IPS-18c (cell line): ENCODE data around the gene PUSL1.

Source experiments
- H3K4me3 ChIP-seq: 2 replicates; pipeline ENCODE4 v1.7.0; 2013; ENCODE audit warnings: low read depth, mild to moderate bottlenecking, low read length, moderate library complexity; ENCODE audit not compliant: insufficient read depth
- H3K9me3 ChIP-seq: one replicate; pipeline ENCODE4 v1.6.1; 2013; ENCODE audit warnings: mild to moderate bottlenecking, low read length, moderate library complexity; ENCODE audit not compliant: control insufficient read depth, insufficient read depth

PUSL1 gene

DNA sequence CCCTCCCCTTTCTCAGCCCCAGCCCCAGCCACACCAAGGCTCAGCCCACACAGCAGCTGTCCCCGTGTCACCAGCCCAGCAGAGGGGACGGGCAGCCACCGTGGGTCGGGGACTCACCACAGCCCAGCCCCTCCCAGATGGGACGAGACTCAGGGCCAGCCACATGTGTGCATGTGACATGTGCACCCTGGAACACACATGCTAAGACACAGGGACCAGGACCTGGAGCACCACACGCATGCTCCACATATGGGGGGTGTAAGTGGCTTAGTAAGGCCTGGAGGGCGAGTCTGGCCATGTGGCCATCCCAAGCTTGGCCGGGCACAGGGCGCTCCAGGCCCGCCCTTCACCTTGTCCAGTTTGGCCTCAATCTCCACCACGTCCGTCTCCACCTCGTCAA lies 4.7 kb upstream of the PUSL1 start:
- no peak overlapping the region for H3K4me3 ChIP-seq
- no peaks in the 10 kb centered on the region for H3K9me3 ChIP-seq

DNA sequence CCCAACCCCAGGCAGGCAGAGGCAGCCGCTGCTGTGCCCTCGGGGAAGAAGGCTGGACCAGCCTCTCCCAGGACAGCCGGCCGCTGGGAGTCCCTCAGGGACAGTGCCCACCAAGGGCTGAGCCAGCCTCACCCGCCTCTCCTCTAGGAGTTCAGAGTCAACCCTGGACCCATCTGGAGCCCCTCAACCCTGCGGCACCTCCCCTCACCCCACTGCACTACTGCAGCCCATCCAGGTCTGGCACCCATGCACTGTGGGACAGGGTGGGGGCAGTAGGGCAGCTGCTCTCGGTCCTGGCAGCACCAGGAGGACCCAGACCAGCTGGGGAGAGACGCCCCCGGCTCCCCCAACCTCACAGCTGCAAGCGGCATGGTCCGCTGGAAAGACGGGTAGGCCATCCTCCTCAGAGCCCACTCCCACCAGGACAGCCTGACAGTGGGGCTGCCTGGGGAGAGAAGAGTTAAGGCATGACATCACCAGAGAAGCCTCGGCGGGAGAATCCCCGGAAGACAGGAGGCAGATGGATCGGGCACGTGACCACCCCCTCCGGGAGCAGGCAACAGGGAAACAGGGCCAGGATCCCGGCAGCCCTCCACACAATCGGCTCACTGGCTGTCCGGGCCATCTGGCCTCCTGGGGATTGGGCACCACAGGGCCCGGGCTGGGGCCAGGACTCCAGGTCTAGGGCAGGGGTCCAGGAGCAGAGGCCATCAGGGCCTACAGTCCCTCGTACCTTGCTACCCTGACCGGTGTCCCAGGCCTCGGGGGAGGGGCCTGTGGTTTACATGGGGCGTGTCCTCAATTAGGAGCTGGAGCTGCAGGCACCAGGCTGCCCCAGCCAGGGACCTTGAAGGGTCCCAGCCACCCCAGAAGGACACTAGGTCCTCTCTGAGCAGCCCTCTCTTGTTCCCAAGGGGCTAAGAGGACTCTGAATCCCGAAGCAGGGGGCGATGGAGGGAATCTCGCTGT lies 3.8 kb upstream of the PUSL1 start:
- Histone ChIP-seq H3K4me3 (peak overlapping the region; percentile 31; the same call in 1 of the 2 replicates), H3K9me3 (no peaks in the 10 kb centered on the region)

DNA sequence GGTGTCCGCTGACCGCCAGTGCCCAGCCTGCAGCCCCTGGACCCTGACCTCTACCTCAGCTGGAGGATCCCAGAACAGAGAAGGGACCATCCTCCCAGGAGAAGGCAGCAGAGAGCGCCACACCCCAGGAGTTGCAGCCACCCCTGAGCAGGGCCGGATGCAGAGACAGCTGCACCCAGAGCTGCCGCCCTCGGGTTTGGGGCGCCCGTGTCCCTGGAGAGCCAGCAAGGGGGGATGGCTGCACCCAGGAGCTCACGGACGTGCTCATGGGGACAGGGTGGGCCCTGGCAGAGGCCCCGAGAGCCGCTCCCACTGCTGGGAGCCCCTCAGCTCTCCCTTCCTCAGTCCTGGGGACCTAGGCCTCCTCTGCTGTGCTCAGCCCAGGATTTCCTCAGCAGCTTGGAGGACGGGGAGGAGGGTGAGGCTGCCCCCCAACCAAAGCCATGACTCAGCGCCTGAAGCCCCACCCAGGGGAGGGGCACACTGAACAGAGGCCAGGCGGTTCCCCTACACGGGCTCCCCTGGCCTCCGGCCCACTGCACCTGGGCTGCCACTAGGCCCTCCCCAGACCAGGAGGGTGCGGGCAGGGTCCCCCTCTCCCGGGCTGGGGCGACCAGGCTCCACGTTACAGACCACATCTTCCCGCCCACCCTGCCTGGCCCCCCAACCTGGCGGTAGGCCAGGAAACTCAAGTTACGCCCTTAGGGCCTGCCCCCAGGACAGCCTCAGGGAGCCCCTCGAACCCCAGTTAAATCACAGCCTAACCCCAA lies 2.9 kb upstream of the PUSL1 start:
- no peak overlapping the region for H3K4me3 ChIP-seq
- H3K9me3 ChIP-seq = no peaks in the 10 kb centered on the region

DNA sequence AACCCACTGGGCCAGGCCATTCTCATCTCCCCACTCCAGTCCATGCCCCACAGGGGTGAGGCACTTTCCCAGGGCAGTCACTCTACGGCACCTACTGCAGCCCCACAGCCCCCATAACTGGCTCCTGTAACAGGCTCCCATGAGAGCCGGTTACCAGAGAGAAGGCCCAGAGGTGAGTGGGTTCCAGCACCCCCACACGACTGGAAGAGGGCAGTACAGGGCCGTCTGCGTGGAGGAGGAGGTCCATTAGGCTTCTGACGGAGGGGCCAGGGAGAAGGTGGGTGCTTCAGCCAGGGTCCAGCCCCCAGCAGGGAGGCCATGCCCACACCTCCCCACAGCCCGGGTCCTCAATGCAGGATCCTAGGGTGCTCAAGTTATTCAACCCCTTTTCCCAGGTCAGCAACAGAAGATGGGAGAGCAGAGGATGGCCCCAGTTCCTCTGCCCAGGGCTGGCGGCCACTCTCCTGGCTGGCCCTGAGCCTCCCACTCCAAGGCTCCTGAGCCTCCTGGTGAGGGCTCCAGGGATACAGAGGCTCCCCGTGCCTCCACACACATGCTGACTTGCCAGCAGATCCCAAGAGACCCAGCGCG lies 2.2 kb upstream of the PUSL1 start:
- Histone ChIP-seq H3K9me3 (no peaks in the 10 kb centered on the region), H3K4me3 (no peak overlapping the region)

DNA sequence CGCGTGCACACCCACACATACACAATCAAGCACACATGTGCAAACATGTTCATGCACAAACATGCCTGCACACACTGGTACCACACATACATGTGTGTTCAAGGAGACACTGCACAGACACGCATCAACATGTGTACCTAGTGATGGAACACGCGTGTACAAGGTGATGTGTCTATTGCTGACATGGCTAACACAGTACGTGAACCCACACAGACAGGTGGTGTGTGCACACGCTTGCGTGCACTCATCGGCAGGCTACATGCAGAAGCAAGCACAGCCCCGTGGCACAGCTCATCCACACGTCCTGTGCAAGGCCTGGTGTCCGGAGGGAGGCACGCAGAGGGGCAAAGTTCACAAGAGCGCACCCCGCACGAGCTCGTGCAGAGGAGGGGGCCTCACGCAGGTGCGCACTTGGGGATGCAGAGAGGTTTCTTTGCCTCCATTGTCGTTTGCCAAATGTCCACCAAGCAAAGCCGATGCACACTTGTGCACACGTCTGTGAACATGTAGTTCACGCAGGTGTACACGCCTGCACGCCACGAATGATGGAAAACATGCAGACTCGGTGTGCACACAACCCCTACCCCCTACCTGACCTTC lies 1.6 kb upstream of the PUSL1 start:
- Histone ChIP-seq H3K9me3 (no peaks in the 10 kb centered on the region), H3K4me3 (peak overlapping the region; percentile 53)

DNA sequence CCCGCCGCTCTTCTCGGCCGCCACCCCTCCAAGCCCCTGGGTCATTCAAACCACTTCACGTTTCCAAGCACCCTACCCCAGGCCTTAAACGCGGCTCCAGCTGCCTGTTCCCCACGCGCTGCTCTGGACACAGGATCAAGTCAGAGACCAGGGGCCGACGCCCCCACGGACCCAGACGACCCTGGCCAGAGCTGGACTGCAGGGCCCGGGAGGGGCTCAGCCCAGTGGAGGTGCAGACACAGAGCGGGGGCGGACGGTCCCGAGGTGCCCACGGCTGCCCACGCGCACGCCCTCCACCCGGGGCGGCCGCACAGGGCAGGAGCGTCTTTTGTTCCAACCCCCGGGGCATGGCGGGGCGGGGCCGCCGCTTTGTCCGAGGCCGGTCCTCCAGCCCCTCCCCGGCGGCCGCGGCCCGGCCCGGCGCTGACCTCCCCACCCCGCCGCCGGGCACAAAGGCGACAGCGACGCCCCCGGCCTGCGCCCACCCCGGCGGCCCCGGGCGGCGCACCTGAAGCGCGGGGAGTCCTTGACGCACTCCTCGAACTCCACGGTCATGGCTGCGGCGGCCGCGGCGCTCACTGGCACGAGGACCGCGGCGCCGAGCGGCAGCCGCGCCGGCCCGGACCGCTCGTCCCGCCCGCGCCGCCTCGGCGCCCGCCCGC lies 1.0 kb upstream of the PUSL1 start:
- H3K9me3 ChIP-seq = no peaks in the 10 kb centered on the region
- H3K4me3 ChIP-seq = peak overlapping the region; percentile 53

DNA sequence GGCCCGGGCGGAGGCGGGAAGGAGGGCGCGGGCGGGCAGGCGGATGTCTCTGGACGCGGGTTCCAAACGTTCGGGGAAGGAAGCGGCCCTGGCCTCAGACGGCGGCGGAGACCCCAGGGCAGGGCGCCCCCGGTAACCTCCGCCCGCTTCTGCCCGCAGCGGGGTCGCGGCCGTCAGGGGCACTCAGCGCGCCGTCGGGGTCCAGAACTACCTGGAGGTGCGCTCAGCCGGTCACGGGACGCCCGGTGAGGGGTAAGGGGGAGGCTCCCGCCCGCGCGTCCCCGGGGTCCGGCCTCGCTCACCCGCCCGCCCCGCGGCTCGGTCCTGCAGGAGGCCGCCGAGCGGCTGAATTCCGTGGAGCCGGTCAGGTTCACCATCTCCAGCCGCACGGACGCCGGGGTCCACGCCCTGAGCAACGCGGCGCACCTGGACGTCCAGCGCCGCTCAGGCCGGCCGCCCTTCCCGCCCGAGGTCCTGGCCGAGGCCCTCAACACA lies 406 bp downstream of the PUSL1 start:
- Histone ChIP-seq H3K4me3 (peak overlapping the region; percentile 83), H3K9me3 (no peaks in the 10 kb centered on the region)

DNA sequence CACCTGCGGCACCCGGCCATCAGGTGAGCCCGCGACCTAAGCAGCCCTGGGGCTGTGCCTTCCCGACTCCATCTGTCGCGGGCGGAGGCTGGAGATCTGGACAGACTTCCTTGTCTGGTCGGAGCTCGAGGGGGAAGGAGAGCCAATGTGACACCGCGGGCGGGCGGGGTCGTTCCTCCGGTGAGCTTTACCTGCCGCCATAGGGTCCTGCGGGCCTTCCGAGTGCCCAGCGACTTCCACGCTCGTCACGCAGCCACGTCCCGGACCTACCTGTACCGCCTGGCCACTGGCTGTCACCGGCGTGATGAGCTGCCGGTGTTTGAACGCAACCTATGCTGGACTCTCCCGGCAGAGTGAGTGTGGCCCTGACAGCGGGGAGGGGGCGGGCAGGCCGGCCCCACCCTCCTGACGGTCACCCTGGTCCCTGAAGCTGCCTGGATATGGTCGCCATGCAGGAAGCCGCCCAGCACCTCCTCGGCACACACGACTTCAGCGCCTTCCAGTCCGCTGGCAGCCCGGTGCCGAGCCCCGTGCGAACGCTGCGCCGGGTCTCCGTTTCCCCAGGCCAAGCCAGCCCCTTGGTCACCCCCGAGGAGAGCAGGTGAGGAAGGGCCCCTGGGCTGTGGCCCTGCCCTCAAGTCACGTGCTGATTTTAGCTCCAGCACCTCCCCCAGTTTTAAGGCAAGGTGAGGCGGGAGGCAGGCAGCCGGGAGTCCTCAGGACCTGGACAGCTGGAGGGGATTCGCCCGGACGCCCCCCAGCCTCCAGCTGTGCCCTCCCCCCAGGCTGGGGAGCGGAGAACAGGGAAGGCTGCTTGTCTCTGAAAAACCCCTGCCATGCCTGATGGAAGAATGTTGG lies 1.1 kb downstream of the PUSL1 start:
- H3K4me3 ChIP-seq = peak overlapping the region; percentile 83

DNA sequence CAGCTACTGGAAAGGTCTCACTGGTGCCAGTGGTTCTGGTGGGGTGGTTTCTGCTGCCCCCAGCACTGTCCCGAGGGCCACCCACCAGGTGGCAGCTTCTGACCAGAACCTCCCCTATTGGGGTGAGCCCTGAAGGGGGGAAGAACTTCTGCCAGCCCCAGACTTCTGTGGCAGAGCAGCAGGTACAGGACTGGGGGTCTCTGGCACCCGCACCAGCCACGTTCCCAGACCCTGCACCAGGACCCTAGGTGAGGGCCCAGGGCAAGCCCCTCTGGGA lies 1.6 kb downstream of the PUSL1 start:
- H3K4me3 ChIP-seq = no peak overlapping the region
- H3K9me3 ChIP-seq = no peaks in the 10 kb centered on the region

More for the DNA sequence above, 1.1 kb downstream of the PUSL1 start:
- H3K9me3 ChIP-seq = no peaks in the 10 kb centered on the region

DNA sequence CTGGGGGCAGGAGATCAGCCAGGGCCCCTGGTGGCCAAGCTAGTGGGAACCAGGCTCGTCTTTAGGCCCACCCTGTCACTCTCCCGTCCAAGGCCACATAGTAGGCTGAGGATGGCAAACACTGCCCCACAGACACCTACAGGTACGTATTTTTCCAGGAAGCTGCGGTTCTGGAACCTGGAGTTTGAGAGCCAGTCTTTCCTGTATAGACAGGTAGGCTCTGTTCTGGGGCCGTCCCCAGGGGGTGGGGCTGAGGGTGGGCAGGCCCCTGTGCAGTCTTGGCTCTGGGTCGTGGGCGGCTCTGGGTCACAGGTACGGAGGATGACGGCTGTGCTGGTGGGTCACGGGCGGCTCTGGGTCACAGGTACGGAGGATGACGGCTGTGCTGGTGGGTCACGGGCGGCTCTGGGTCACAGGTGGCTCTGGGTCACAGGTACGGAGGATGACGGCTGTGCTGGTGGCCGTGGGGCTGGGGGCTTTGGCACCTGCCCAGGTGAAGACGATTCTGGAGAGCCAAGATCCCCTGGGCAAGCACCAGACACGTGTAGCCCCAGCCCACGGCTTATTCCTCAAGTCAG lies 2.2 kb downstream of the PUSL1 start:
- H3K9me3 ChIP-seq = no peaks in the 10 kb centered on the region
- no peak overlapping the region for H3K4me3 ChIP-seq

DNA sequence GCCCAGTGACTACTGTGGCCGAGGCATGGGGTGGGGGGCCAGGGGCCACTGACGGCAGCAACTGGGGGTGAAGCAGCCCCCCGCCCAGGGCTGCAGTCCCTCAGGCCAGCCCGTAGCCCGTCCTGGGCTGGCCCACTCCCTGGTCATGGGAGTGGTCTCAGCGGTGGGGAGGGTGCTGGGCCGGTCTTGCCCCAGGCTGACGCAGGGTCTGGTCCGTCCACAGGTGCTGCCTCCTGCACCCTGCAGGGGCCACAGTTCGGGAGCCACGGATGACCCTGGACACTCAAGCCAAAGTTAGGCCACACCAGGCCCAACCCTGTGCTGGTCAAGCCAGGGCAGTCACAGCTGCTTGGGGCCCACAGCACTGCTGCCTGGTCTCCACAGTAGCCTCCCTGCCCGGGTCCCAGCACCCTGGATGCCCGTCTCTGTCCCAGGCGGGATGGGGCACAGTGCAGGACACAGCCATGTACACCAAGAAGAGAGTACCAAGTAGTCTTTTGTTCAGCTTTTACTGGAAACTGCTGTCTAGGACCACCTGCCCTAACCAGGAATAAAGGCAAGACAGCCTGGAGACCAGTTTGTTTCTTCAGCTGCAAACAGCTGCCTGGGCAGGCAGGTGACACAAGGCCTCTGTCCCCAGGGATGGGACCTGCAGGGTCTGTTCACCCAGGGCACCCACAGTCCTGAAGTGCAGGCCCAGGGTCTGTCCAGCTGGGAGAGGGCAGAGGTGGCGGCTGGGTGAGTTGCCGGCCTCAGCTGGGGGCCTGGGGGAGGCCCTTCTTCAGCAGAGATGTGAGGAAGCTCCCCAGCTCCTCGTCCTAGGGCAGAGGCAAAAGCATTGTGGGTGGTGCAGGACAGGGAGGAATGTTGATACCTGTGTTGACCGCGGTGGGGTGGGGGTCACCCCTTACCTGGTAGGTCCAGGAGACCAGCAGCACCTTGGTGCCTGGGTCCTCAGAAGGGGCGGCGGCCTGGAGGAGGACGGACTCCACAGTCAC lies 3.0 kb downstream of the PUSL1 start:
- no peak overlapping the region for H3K4me3 ChIP-seq
- H3K9me3 ChIP-seq = no peaks in the 10 kb centered on the region

DNA sequence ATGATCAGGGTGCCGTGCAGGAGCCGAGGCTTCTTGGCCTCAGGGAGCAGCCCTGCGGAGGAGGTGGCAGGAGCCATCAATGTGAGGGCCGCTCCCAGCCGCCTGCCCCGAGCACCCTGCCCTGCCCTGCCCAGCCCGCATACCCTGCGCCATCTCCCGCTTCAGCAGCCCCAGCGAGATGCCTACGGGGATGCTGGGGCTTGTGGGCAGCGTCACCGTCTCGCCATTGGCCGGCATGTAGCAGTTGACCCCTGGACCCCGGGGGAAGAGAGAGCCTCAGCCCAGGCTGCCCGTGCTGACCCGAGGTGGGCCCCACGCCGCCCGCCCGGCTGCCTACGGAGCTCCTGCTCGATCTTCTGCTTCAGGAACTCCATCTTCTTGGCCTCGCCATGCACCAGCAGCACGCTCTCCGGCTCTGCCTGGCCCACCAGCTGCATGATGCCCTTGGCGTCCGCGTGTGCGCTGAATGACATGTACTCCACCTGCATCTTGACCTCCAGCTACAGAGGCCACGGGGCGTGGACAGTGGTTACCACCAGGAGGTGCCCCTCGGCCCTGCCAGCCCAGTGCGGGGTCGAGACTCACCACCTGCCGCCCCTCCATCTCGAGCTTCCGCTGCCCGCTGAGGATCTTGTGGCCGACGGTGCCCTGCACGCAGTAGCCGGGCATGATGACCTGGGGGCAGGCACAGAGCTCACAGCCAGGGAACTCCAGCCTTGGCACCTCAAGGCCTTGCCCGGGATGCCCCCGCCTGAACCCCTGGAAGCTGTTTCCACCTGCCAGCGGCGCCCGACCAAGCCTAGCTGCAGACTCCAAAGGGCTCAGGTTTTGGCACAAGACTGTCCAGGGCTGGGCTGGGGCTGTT lies 4.3 kb downstream of the PUSL1 start:
- no peak overlapping the region for H3K4me3 ChIP-seq
- no peaks in the 10 kb centered on the region for H3K9me3 ChIP-seq

DNA sequence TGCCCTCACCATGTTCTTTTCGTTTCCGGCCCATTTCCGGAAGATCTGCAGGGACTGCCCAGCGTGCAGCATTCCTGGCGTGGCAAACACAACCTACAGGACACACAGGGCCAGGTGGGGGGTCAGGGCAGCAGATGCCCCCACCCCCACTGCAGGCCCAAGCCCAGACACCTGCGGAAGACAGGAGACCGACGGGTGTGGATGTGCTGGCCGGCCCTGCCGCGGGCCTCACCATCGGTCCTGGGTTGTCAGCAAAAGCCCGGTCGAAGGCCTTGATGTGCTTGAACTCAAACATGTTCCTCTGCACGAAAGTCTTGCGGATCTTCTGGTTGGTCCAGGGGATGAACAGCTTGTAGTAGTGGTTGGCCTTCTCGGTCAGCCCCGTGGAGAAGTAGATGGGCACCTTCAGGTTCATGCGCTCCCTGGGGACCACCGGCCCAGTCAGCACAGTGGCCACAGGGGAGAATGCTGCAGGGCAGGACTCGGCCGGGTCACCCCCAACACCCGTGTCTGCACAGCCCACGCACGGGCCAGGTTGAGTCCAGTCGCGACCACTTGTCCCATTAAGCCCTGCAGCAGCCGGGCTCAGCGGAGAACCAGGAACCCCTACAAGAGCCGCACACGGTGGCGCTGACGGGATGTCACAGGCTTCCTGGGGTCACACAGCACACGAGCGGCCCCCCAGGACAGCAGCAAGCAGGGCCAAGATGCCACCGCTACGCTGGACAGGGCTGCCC lies 5.3 kb downstream of the PUSL1 start:
- H3K4me3 ChIP-seq = no peak overlapping the region

DNA sequence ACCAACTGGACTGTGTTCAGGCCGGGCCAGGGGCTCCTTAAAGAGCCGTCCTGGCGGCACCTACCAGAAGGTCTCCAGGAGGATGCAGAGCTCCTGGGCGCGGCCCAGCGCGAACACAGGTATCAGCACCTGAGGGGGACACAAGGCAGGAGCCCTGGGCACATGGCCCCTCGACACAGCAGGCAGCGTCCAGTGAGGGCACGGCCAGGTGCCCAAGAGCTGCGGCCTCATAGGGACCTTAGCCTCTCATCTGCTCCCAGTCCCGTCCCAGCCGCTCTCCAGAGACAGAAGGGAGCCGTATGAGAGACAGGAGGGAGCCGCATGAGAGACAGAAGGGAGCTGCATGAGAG lies 5.8 kb downstream of the PUSL1 start:
- no peaks in the 10 kb centered on the region for H3K9me3 ChIP-seq
- no peak overlapping the region for H3K4me3 ChIP-seq

More for the DNA sequence above, 5.3 kb downstream of the PUSL1 start:
- no peaks in the 10 kb centered on the region for H3K9me3 ChIP-seq
